Measurements from ENCODE around the gene FOXN3. TPM values are rescaled to one million over a fixed set of nuclear protein-coding genes. Genes with fewer than 3 reads are reported as not detected.
A peak's percentile ranks its signal among the peaks of the same experiment; 100 is the strongest.

The FOXN3 gene
- total RNA-seq, 4 donors from 2014 or later: 66.1 to 130 (median 109) TPM

GRCh38 chr14:89444516-89445125, 27.6 kb upstream of the FOXN3 start:
- H3K9me3 ChIP-seq: no peaks in the 10 kb centered on the region
- WGBS, 2 donors (ENCODE audit: low coverage in 1 of 2): 58 to 78% methylated on average over 5 to 10 of the region's 10 CpGs
- TF ChIP-seq POLR2A (IDR thresholded peaks at IDR 0.05): no peak
- no peak for TF ChIP-seq EP300 (IDR thresholded peaks at IDR 0.05; ENCODE audit: low read depth)
- no peak for TF ChIP-seq CTCF (IDR thresholded peaks at IDR 0.05)
- peak overlapping the region in 2 of 4 donors; percentile 3 to 12 for H3K27ac ChIP-seq
- peaks cover 0 to 16% (median 1%) of the 10 kb centered on the region in 4 donors for H3K4me1 ChIP-seq
- no peaks in the 10 kb centered on the region for H3K36me3 ChIP-seq
- no peaks in the 10 kb centered on the region for H3K27me3 ChIP-seq
- intact Hi-C loops (cut with DNase I; ENCODE audit: low total_unique reads) (no loop called here), in situ Hi-C loops (cut with MboI; ENCODE audit: low pct_ligation_motif_present in 1 of 4, low pct_unique_long_range_greater_than_20kb in 1 of 4, low sequenced_read_pairs in 3 of 4) (no loop called here)
- H3K4me3 ChIP-seq: no peak overlapping the region
- no peak for DNase-seq

- WGBS, 2 donors (ENCODE audit: low coverage in 1 of 2): 79 to 87% methylated on average over 3 of the region's 3 CpGs
- in situ Hi-C loops (cut with MboI; ENCODE audit: low pct_ligation_motif_present in 1 of 4, low pct_unique_long_range_greater_than_20kb in 1 of 4, low sequenced_read_pairs in 3 of 4) (no loop called here), intact Hi-C loops (cut with DNase I; ENCODE audit: low total_unique reads) (no loop called here)
- no peak overlapping the region for H3K4me3 ChIP-seq
- peaks cover 0 to 16% (median 1%) of the 10 kb centered on the region in 4 donors for H3K4me1 ChIP-seq
- H3K9me3 ChIP-seq: no peaks in the 10 kb centered on the region
- no peaks in the 10 kb centered on the region for H3K36me3 ChIP-seq
- DNase-seq: no peak
- no peaks in the 10 kb centered on the region for H3K27me3 ChIP-seq
- peak overlapping the region in 2 of 4 donors; percentile 3 to 12 for H3K27ac ChIP-seq
- no peak for TF ChIP-seq POLR2A (IDR thresholded peaks at IDR 0.05)
- no peak for TF ChIP-seq EP300 (IDR thresholded peaks at IDR 0.05; ENCODE audit: low read depth)
- TF ChIP-seq CTCF (IDR thresholded peaks at IDR 0.05): no peak
- no peak for TF ChIP-seq POLR2AphosphoS5 (IDR thresholded peaks at IDR 0.05)
Measured at GRCh38 chr14:89444044-89444443, 27.0 kb upstream of the FOXN3 start.

GRCh38 chr14:89443042-89443629, 26.1 kb upstream of the FOXN3 start:
- in situ Hi-C loops (cut with MboI; ENCODE audit: low pct_ligation_motif_present in 1 of 4, low pct_unique_long_range_greater_than_20kb in 1 of 4, low sequenced_read_pairs in 3 of 4) (no loop called here), intact Hi-C loops (cut with DNase I; ENCODE audit: low total_unique reads) (no loop called here)
- no peak for DNase-seq
- WGBS, 2 donors (ENCODE audit: low coverage in 1 of 2): 51 to 60% methylated on average over 3 of the region's 3 CpGs
- H3K4me1 ChIP-seq: peaks cover 0 to 16% (median 1%) of the 10 kb centered on the region in 4 donors
- TF ChIP-seq EP300 (IDR thresholded peaks at IDR 0.05; ENCODE audit: low read depth): no peak
- TF ChIP-seq POLR2A (IDR thresholded peaks at IDR 0.05): no peak
- no peak for TF ChIP-seq CTCF (IDR thresholded peaks at IDR 0.05)
- TF ChIP-seq POLR2AphosphoS5 (IDR thresholded peaks at IDR 0.05): no peak
- no peaks in the 10 kb centered on the region for H3K36me3 ChIP-seq
- no peak overlapping the region for H3K27ac ChIP-seq
- no peak overlapping the region for H3K4me3 ChIP-seq
- H3K27me3 ChIP-seq: no peaks in the 10 kb centered on the region
- H3K9me3 ChIP-seq: no peaks in the 10 kb centered on the region

- intact Hi-C loops (cut with DNase I; ENCODE audit: low total_unique reads) (no loop called here), in situ Hi-C loops (cut with MboI; ENCODE audit: low pct_ligation_motif_present in 1 of 4, low pct_unique_long_range_greater_than_20kb in 1 of 4, low sequenced_read_pairs in 3 of 4) (no loop called here)
- 91% methylated on average over 4 of the region's 4 CpGs; no CpG with 5 or more reads in 1 of the 2 donors for WGBS, 2 donors (ENCODE audit: low coverage in 1 of 2)
Measured at GRCh38 chr14:89442280-89442679, 25.2 kb upstream of the FOXN3 start.

More at GRCh38 chr14:89442280-89442679, 25.2 kb upstream of the FOXN3 start:
- DNase-seq: no peak
- Histone ChIP-seq H3K4me3 (no peak overlapping the region), H3K27me3 (no peaks in the 10 kb centered on the region), H3K9me3 (no peaks in the 10 kb centered on the region), H3K36me3 (no peaks in the 10 kb centered on the region), H3K4me1 (peaks cover 0 to 16% (median 1%) of the 10 kb centered on the region in 4 donors), H3K27ac (no peak overlapping the region)
- no peak for TF ChIP-seq CTCF (IDR thresholded peaks at IDR 0.05)
- TF ChIP-seq POLR2AphosphoS5 (IDR thresholded peaks at IDR 0.05): no peak
- TF ChIP-seq POLR2A (IDR thresholded peaks at IDR 0.05): no peak
- TF ChIP-seq EP300 (IDR thresholded peaks at IDR 0.05; ENCODE audit: low read depth): no peak

Measured in transverse colon (tissue), 4 donors.